HG03378 (cell line): ENCODE data around the gene ACP2.

Experiments used
- ATAC-seq: cut with Tn5 transposase; IDR thresholded peaks from one replicate; pipeline ENCODE4 v1.9.1; 2021; ENCODE audit warnings: mild to moderate bottlenecking, moderate library complexity; ENCODE audit not compliant: unreplicated experiment

The ACP2 gene

DNA sequence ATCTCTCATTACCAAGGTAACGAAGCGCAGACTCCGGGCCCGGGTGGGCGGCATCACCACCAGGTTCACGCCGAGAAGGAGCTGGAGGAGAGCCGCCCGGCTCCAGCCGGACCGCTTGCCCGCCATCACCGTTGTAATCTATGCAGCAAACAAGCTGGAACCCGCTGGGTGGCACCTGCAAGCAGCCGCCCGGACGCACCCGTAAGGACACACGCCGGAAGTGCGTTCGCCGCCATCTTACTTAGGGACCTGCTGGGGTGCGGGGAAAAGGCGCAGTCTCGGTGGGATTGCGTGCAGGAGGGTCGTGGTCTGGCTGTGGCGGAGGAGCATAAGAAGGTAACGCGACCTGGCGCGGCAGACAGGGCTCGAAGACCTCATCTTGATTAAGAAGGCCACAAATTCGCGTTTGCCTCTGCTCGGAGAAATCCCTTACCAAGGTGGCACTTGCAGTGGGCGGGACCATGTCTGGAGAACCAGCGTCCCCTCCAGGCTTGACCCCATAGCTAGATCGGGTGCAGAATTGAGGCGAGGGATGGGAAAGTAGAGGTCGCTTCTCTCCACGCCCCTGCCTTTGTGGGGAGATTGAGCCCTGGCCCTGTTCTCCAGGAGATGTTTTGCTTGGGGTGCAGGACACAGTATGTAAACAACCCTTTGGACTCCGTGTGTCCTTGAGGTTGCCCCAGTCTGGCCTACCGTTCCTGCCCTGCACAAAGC, at the start of gene ACP2:
Gene ACP2, minus strand, starts transcription at position 151 of the 714 bp plus-strand sequence. Its CDS starts 25 bp downstream, at position 126.
- peak; percentile 85 for ATAC-seq

- no peak for ATAC-seq
Observed at GRCh38 chr11:47296045-47296444, 47.4 kb upstream of the ACP2 start.

- no peak for ATAC-seq
Observed at GRCh38 chr11:47295385-47295784, 46.8 kb upstream of the ACP2 start.

- no peak for ATAC-seq
Observed at GRCh38 chr11:47289856-47290255, 41.2 kb upstream of the ACP2 start.

DNA sequence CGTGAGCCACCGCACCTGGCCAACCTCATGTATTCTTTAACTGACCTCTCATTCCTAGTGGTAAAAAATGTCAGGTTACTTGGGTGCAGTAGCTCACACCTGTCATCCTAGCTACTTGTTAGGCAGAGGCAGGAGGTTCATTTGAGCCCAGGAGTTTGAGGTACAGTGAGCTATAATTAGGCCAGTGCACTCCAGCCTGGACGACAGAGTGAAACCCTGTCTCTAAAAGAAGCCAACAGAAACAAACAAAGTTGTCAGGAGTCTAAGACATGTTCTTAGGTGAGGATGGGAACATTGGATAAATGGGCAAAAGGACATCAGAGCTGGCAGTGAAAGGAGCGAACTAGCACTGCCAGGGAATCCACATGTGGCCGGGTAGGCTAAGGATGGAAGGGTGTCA, 39.5 kb upstream of the ACP2 start:
- no peak for ATAC-seq

DNA sequence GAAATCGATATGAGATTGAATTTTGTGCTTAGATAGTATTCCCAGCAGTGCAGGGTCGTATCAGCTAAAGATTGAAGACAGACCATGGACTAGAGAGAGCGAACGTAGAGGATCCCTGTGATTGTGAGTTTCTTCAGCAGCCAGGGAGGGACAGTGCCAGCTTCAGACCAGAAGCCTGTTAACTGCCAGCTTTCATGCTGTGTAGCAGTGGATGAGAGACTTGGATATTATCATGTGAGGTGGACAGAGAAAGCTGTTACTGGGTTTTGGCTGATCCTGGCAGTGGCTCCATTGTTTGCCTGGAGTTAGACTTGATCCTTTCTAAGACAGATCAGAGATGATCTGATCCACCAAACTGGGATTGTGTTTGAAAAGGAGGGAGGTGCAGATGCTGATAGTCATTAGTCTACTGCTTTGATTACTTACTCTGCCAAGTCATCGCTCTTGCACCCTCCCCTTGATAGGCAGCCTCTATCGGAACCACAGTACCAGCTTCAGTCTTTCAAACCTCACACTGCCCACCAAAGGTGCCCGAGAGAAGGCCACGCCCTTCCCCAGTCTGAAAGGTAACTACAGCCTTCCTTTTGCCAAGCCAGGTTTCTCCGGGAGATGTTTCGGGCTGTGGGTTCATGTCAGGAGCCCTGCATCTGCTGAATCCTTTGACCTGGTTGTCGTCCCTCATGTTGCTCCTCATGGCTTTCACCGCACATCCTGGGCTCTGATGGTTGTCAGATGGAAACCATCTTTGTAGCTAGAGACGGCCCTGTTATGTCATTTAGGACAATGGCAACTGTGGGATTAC, 37.6 kb upstream of the ACP2 start:
- no peak for ATAC-seq

GRCh38 chr11:47284151-47284550, 35.5 kb upstream of the ACP2 start:
- no peak for ATAC-seq

- no peak for ATAC-seq
Observed at GRCh38 chr11:47282462-47282861, 33.8 kb upstream of the ACP2 start.

- ATAC-seq, result no peak
Observed at GRCh38 chr11:47280860-47281259, 32.2 kb upstream of the ACP2 start.

- no peak for ATAC-seq
Observed at GRCh38 chr11:47280099-47280498, 31.5 kb upstream of the ACP2 start.

DNA sequence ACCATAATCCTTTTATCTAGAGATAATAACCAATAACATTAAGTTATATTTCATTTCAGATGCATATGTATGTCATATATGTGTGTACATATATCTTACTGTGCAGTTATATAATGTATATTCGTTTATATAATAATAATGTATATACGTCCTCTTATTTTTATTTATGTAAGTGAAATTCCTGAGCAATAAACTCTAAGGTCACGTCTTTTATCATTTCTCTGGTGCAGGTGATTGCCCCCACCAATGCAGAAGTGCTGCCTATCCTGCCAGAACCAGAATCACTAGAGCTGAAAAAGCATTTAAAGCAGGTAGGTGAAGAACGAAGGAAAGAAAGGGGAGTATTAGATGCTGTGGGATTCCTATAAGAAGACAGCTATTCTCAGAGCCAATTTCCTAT, 30.2 kb upstream of the ACP2 start:
- no peak for ATAC-seq

DNA sequence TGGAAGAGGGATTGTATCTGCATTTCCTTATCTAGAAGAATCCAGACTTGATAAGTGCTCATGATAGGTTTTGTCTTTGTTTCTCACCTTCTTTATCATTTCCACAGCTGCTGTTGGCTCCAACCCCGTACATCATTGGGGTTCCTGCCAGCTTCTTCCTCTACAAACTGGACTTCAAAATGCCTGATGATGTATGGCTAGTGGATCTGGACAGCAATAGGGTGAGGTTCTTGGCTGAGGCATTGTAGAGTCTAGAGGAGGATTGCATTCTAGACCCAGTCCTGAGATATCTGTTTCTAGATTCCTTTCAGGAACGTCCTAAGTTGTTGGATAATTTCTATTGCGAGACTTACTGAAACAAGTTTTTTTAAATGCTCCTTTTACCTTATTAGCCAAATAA, 29.4 kb upstream of the ACP2 start:
- ATAC-seq, result no peak

DNA sequence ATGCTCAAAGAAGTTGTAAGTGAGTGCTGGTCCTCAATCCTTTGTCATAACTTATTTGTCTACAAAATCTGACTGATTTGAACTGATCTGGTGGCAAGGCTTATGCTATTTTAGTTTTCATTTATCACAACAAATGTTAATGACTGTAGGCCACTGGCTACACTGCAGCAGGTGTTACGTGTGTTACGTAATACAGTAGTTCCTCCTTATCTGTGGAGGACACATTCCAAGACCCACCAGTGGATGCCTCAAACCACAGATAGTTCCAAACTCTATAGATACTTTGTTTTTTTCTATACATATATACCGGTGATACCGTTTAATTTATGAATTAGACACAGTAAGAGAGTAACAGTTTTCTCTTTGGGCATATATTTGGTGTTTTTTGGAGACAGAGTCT, 28.3 kb upstream of the ACP2 start:
- ATAC-seq, result no peak

DNA sequence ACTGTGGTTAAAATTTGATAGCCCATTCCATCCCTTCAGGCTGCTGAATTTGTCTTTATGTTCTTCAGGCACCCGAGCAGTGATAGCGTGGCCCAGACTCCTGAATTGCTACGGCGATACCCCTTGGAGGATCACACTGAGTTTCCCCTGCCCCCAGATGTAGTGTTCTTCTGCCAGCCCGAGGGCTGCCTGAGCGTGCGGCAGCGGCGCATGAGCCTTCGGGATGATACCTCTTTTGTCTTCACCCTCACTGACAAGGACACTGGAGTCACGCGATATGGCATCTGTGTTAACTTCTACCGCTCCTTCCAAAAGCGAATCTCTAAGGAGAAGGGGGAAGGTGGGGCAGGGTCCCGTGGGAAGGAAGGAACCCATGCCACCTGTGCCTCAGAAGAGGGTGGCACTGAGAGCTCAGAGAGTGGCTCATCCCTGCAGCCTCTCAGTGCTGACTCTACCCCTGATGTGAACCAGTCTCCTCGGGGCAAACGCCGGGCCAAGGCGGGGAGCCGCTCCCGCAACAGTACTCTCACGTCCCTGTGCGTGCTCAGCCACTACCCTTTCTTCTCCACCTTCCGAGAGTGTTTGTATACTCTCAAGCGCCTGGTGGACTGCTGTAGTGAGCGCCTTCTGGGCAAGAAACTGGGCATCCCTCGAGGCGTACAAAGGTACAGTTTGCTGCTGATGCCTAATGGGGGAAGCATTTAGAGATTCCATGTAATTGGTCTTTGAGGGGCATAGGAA, 26.1 kb upstream of the ACP2 start:
- ATAC-seq, result no peak

DNA sequence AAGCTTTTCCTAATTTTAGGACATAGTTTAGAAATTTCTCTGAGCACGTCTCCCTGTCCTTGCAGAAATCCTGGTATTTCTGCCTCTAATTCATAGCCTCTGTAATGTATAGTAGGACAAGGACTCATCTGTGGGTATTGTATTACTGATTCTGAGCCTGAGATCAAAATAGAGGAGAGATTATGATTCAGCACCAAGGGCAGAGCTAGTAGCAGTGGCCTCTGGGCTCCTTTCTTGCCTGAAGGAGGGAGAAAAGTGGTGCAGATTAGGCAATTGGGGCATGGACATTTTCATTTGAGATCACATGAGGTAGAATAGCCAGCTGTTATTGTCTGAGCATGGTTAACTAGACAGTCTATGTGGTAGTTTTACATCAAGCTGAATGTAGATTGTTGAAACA, 24.1 kb upstream of the ACP2 start:
- no peak for ATAC-seq

DNA sequence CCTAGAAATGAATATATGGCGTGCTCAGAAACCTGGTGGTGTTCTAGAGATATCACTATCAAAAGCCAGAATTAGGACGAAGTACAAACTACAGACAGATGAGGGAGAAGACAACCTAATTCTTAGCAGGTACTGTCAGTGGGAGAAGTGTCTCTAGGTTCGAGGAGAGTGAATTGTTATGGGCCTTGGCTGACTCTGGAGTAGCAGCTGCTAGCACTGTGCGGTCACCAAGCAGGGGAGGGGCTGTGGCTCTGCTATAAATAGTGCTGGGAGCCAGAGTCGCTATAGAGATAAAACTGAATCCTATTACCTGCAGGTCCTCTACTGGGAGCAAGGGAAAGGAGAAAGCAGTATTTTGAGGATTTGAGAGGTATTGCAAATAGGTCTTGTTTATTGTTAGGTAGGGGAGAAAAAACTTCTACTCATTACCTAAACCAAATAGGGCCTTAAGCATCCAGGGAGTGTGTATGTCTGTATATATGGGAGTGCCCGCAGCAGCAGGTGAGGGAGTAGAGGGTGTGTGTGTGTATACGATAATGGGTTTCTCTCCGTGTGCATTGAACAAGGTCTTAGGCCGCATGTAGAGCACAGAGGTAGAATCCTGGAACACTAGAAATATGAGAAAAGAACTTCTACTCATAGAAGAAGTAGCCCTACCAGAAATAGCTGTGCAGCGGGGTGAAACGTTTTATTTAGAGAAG, 23.5 kb upstream of the ACP2 start:
- no peak for ATAC-seq

GRCh38 chr11:47271328-47271727, 22.7 kb upstream of the ACP2 start:
- ATAC-seq, result no peak

DNA sequence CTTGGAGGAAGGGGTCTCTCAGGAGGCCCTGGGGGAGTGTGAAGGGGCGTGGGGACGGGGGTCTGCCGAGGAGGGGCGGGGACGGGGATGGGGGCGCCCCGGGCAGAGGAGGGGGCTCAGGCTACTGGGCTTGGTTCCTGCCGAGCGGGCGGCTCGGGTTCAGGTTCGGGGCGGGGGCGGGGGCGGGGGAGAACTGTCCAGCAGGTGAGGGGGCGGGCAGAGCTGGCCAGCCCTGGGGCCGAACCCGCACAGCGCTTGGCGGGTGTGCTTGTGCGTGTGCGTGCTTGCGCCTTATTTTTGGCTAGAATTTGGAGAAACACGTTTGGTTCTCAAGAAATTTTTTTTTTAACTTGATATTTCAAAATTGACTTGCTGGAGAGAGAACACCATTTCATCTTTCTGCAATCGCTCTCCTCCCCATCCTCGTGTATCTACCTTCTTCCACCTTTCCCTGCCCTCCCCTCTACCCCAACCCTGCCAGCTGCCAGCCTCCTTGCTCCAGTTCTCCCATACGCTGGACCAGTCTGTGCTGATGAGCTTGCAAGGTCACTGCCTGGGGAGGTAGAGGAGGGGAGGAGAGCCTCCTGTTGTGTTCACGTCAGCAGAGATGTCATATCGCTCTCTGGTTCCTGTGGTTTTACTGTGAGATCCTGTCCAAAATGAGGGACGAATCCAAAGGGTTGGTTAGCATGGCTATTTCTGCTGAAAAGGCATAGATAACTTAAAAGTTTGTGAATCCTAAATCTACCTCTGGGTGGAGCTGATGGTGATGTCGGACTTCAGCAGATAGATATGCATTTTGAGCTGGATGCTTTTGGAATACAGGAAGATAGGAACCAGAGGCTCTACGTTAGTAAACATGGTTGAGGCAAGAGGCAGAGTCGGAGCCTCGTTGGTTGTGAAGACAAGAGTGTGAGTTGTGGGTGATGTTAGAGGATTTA, 22.0 kb upstream of the ACP2 start:
- ATAC-seq, result no peak

- ATAC-seq, result peak; percentile 42
Observed at GRCh38 chr11:47269829-47270305, 21.3 kb upstream of the ACP2 start, which contains the start of gene MADD. Gene MADD (plus strand): TSS chr11:47270133.
